ENCODE results near the gene FLG.

The FLG gene

GRCh38 chr1:152325111-152325510 lies at the start of gene FLG:
FLG (minus strand) TSS chr1:152325239; CDS start chr1:152315456, 9,783 bp downstream.
- TF ChIP-seq CTCF (IDR thresholded peaks at IDR 0.05; ENCODE audit: insufficient read depth, low read length, missing control alignments) = no peak
- no peak for DNase-seq (ENCODE audit: low read depth, low spot score)
- H3K4me3 ChIP-seq (ENCODE audit: low read depth, low read length) = no peak within 1 kb of the TSS
- ChIA-PET CTCF (no interaction called here), POLR2A (no interaction called here)

GRCh38 chr1:152374451-152374850 lies 49.4 kb upstream of the FLG start:
- ChIA-PET CTCF (no interaction called here), POLR2A (no interaction called here)
- no peak for DNase-seq (ENCODE audit: low read depth, low spot score)
- H3K4me3 ChIP-seq (ENCODE audit: low read depth, low read length) = no peak overlapping the region
- no peak for TF ChIP-seq CTCF (IDR thresholded peaks at IDR 0.05; ENCODE audit: insufficient read depth, low read length, missing control alignments)

GRCh38 chr1:152372672-152373071 lies 47.6 kb upstream of the FLG start:
- CTCF ChIA-PET = no interaction called here
- POLR2A ChIA-PET = no interaction called here
- no peak for DNase-seq (ENCODE audit: low read depth, low spot score)
- TF ChIP-seq CTCF (IDR thresholded peaks at IDR 0.05; ENCODE audit: insufficient read depth, low read length, missing control alignments) = no peak
- no peak overlapping the region for H3K4me3 ChIP-seq (ENCODE audit: low read depth, low read length)

GRCh38 chr1:152367436-152367835 lies 42.4 kb upstream of the FLG start:
- H3K4me3 ChIP-seq (ENCODE audit: low read depth, low read length) = no peak overlapping the region
- ChIA-PET CTCF (no interaction called here), POLR2A (no interaction called here)
- DNase-seq (ENCODE audit: low read depth, low spot score) = no peak
- TF ChIP-seq CTCF (IDR thresholded peaks at IDR 0.05; ENCODE audit: insufficient read depth, low read length, missing control alignments) = no peak

GRCh38 chr1:152359906-152360305 lies 34.9 kb upstream of the FLG start, which contains the start of gene FLG2:
FLG2 (minus strand) TSS chr1:152360006; CDS start chr1:152358884, 1,122 bp downstream.
- no peak for TF ChIP-seq CTCF (IDR thresholded peaks at IDR 0.05; ENCODE audit: insufficient read depth, low read length, missing control alignments)
- H3K4me3 ChIP-seq (ENCODE audit: low read depth, low read length) = no peak within 1 kb of the TSS
- no peak for DNase-seq (ENCODE audit: low read depth, low spot score)
- POLR2A ChIA-PET = no interaction called here
- CTCF ChIA-PET = interaction anchor here (1.0 kb wide), 1 partner anchor 18 kb away, joined by 3 read pairs; no protein-coding TSS in a partner anchor

GRCh38 chr1:152356736-152357135 lies 31.7 kb upstream of the FLG start:
- CTCF ChIA-PET = interaction anchor here (1.3 kb wide), 1 partner anchor 9 kb away, joined by 5 read pairs; no protein-coding TSS in a partner anchor
- TF ChIP-seq CTCF (IDR thresholded peaks at IDR 0.05; ENCODE audit: insufficient read depth, low read length, missing control alignments) = no peak
- no peak for DNase-seq (ENCODE audit: low read depth, low spot score)
- H3K4me3 ChIP-seq (ENCODE audit: low read depth, low read length) = no peak overlapping the region
- POLR2A ChIA-PET = no interaction called here

Measured in AG04449 (cell line).